RKO (cell line): ENCODE data around the gene RAB5A.
"Not testable (repeated sequence)": the region's sequence is repeated elsewhere in the genome, so short reads cannot be mapped to it uniquely, and the experiment has no call there.

ENCODE experiments used
- DNase-seq: peaks from one replicate; pipeline ENCODE4 v3.0.0-alpha.2; 2016; ENCODE audit warnings: low spot score

RAB5A gene

GRCh38 chr3:19948226-19948591, 1.3 kb downstream of the RAB5A start:
- no peak for DNase-seq

- DNase-seq = no peak
Observed at GRCh38 chr3:19950316-19950715, 3.4 kb downstream of the RAB5A start.

DNA sequence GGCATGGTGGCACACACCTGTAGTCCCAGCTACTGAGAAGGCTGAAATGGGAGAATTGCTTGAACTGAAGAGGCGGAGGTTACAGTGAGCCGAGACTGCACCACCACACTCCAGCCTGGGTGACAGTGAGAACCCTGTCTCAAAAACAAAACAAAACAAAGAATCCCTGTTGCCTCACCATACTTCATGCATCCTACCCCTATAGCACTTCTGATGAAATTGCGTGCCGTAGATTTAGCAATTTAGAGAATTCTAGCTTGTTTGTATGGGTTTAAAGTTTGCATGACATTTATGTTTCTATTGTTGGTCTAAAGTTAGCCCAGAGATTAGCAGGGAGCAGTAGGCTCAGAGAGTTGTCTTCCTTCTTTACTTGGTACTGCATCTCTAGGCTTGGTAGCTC, 7.8 kb downstream of the RAB5A start:
- no peak for DNase-seq

GRCh38 chr3:19957354-19957753, 10.5 kb downstream of the RAB5A start:
- not testable (repeated sequence) for DNase-seq

- no peak for DNase-seq
Observed at GRCh38 chr3:19959505-19959904, 12.6 kb downstream of the RAB5A start.

GRCh38 chr3:19960696-19961095, 13.8 kb downstream of the RAB5A start:
- no peak for DNase-seq

DNA sequence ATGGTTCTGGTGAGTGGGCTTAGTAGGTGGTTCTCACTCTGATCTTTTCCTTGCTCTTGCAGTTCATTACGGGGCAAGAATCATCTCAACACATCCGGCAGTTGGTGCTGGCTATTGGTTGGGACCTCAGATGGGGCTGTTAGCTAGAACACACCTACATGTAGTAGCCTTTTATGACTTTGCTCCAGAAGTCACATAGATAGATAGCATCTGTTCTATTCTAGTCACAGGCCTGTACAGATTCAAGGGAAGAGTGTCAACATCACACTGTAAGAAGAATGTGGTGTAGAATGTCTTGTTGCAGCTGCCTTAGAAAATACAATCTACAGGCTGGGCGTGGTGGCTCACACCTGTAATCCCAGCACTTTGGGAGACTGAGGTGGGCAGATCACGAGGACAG, 15.1 kb downstream of the RAB5A start:
- DNase-seq = no peak

DNA sequence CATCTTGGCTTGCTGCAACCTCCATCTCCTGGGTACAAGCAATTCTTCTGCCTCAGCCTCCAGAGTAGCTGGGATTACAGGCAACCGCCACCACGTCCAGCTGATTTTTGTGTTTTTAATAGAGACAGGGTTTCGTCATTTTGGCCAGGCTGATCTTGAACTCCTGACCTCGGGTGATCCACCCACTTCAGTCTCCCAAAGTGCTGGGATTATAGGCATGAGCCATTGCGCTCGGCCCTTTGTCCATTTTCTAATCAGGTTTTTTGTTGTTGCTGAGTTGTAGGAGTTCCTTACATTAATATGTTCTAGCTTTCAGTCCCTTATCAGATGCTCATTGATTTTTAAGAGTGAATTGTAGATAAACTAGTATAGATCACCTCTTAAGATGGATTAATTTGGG, 20.3 kb downstream of the RAB5A start:
- DNase-seq = no peak

- no peak for DNase-seq
Observed at GRCh38 chr3:19967812-19968211, 20.9 kb downstream of the RAB5A start.

DNA sequence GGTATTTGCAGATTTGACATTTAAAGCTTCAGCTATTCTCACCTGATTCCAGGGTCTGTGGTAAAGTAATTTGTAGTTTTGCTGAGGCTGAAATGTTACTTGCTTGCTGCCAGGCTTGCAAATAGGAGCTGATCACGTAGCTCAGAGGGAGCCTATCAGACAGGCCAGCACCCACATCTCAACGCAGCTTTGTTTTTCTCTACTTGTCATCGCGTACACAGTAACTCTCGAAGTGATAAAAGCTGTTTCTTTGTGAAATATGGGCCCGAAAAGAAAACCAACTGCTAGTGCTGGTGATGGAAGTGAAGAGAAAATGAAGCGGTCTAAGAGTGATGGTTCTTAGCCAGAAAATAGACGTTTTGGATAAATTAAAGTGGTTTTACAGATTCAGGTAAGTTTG, 23.4 kb downstream of the RAB5A start:
- DNase-seq = no peak

DNA sequence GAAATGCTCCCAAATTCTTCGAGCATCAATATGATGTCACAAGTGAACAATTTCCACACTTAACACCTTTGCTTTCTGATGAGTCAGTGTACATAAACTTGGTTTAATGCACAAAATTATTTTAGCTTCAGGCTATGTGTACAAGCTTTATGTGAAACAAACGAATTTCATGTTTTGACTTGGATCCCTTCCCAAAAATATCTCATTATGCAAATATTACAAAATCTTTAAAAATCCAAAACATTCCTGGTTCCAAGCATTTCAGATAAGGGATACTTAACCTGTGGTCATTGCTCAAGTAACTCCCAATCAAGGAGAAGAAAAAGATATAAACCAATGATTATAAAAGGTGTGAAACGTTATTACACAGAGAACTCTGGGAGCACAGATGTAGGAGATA, 25.2 kb downstream of the RAB5A start:
- no peak for DNase-seq

GRCh38 chr3:19988904-19989303, 42.0 kb downstream of the RAB5A start:
- not testable (repeated sequence) for DNase-seq

GRCh38 chr3:19994796-19995195, 47.9 kb downstream of the RAB5A start:
- no peak for DNase-seq

- no peak for DNase-seq
Observed at GRCh38 chr3:19997502-19997901, 50.6 kb downstream of the RAB5A start.

GRCh38 chr3:20001932-20002331, 55.0 kb downstream of the RAB5A start:
- no peak for DNase-seq

DNA sequence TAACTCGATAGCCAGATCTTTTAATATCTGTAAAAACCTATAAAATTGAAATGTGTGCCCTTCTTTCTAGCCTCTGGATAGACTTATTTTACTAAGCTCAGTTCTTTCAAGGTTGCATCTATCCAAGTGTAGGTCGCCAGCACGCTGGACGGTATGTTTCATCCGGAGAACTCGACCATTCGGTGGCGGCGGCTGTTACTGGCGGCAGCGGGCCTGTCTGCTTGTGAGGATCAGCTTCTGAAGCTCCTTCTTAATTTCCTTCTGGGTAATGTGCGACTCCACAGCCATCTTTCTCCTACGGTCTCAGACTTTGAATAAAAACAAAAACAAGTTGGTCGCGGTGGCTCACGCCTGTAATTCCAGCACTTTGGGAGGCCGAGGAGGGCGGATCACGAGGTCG, 61.1 kb downstream of the RAB5A start:
- DNase-seq = no peak

DNA sequence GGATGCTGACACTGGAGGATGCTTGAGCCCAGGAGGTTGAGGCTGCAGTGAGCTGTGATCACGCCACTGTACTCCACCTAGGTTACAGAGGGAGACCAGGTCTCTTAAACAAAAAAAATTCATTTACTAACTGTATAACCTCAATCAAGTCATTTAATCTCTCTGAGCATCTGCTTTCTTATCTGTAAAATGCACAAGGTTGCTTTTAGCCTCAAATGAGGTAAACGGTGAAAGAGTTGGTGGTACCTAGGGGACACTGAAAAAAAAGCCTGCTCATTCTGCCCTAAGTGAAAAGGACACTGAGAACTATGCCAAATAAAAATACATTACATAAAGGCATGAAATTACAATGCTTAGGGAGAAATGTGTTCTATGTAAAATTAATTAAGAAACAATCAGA, 61.7 kb downstream of the RAB5A start:
- DNase-seq = no peak

DNA sequence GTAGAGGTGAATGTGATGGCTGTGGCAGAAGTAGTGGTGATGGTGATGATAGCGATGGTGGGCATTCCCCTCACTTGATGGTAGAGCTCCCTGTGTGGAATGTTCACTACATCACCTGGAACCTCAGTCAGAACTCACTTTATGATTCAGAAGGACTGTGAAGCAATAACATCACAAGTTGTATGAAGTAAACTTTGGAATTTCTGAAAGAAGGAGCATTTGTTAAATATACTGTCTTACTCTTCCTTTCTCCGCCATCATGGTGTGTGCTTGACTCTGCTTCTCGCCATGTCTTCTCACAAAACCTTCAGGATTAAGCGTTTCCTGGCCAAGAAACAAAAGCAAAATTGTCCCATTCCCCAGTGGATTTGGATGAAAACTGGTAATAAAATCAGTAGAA, 65.3 kb downstream of the RAB5A start, which contains the start of gene PP2D1:
PP2D1 (minus strand) TSS at position 101 of the 400 bp plus-strand sequence. CDS start 192 bp downstream, outside the sequence.
- no peak for DNase-seq

GRCh38 chr3:20013396-20013795, 66.5 kb downstream of the RAB5A start:
- no peak for DNase-seq

GRCh38 chr3:20015525-20015924, 68.6 kb downstream of the RAB5A start:
- no peak for DNase-seq

GRCh38 chr3:20016076-20016475, 69.2 kb downstream of the RAB5A start:
- DNase-seq = not testable (repeated sequence)

DNA sequence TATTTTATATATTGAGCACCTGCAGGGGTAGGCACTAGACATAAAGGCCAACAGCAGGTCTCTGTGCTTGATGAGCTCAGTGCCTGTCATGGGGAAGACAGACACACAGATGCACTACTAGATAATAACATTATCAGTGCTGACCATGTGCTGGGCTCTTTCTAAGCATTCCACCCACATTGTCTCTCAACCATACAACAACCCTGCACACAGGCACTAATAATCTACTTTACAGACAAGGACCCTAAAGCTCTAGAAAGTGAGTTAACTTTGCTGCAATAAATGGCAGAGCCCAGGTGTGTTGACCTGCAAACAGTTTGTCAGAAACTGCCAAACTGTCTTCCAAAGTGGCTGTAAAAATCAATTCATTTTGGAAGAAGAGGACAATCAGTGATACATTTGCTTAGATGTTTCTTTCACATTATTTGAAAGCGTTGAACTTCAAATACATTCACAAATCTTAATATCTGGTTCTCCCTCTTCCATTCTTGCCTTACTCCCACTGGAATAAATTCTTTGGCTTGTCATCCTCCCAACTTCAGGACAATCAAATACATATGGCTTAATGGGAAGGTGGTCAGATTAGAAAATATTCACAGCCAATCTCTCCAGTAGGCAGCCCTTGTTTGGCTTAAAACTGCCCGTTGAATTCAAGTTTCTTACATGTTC, 76.2 kb downstream of the RAB5A start:
- no peak for DNase-seq

DNA sequence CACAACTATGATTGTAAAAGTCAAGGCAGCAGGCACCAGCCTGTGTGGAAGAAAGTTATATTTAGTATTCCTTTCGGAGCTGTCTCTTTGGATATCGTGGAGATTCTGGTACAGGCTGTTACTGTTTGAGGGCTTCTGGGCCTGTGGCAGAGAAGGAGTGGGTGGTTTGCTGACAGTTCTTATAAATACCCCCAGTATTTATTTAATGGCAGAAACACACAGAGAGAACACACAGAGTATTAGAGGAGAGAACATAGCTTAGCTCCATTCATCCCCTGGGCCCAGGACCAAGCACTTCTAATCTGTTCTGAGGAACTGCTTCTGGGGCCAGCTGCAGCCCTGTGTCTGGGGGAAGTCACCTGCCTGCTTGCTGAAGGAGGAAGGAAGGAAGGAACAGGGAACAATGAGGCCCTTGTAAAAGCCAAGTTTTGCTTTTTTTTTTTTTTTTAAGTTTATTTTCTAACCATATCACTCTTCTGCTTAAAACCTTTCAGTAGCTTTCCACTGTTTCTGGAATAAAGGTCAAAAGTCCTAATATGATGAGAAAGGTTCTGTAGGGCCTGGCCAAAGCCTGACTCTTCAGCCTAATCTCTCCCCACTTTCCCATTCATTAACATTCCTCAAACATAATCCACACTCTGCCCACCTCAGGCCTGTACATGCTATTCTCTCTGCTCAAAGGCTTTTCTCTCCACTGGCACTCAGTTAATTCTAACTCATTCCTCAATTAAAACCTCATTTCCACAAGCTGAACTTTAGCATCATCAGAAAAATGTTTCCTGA, 76.9 kb downstream of the RAB5A start:
- DNase-seq = no peak

DNA sequence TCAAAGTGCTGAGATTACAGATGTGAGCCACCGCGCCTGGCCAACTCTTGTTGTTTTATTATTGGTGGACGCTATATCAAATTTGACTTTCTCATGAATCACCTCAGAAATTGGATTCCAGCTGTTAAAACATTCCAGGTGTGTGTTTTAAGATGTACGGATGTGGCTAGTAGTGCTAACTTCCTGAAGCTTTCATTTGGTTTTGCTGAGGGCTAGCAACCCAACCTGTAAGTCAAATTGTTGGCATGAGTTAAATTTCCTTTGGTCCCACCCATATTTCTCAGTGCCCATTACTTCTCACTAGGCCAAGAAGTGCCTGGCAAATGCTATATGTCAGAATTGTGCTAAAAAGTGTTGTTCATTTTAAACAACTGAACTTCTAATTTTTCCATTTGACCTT, 80.2 kb downstream of the RAB5A start:
- no peak for DNase-seq
